Measurements from ENCODE around the gene COL6A1.

Gene COL6A1

GRCh38 chr21:46022551-46023525 is 41.3 kb downstream of the COL6A1 start:
- TF ChIP-seq FOXP2 (optimal IDR thresholded peaks at IDR 0.05; ENCODE audit: borderline replicate concordance, extremely low read depth, extremely low read length, insufficient read depth): no peak
- TF ChIP-seq POLR2AphosphoS5 (IDR thresholded peaks at IDR 0.05; ENCODE audit: low read depth, low read length): no peak
- TF ChIP-seq TAF1 (IDR thresholded peaks at IDR 0.05; ENCODE audit: borderline replicate concordance, insufficient read depth, low read length): no peak
- TF ChIP-seq REST (IDR thresholded peaks at IDR 0.05; ENCODE audit: insufficient read depth in 1 of 2, low read depth in 2 of 2, low read length in 2 of 2): no peak

- no peak for TF ChIP-seq REST (IDR thresholded peaks at IDR 0.05; ENCODE audit: insufficient read depth in 1 of 2, low read depth in 2 of 2, low read length in 2 of 2)
- no peak for TF ChIP-seq TAF1 (IDR thresholded peaks at IDR 0.05; ENCODE audit: borderline replicate concordance, insufficient read depth, low read length)
- no peak for TF ChIP-seq FOXP2 (optimal IDR thresholded peaks at IDR 0.05; ENCODE audit: borderline replicate concordance, extremely low read depth, extremely low read length, insufficient read depth)
- no peak for TF ChIP-seq SIN3A (IDR thresholded peaks at IDR 0.05; ENCODE audit: borderline replicate concordance, insufficient read depth, low read length)
Measured at GRCh38 chr21:46023555-46023954, 42.0 kb downstream of the COL6A1 start.

GRCh38 chr21:46024141-46024540 is 42.6 kb downstream of the COL6A1 start:
- TF ChIP-seq POLR2AphosphoS5 (IDR thresholded peaks at IDR 0.05; ENCODE audit: low read depth, low read length): no peak

GRCh38 chr21:46025113-46025770 is 43.7 kb downstream of the COL6A1 start:
- TF ChIP-seq SIN3A (IDR thresholded peaks at IDR 0.05; ENCODE audit: borderline replicate concordance, insufficient read depth, low read length) (no peak), REST (IDR thresholded peaks at IDR 0.05; ENCODE audit: insufficient read depth in 1 of 2, low read depth in 2 of 2, low read length in 2 of 2) (no peak), POLR2AphosphoS5 (IDR thresholded peaks at IDR 0.05; ENCODE audit: low read depth, low read length) (no peak), FOXP2 (optimal IDR thresholded peaks at IDR 0.05; ENCODE audit: borderline replicate concordance, extremely low read depth, extremely low read length, insufficient read depth) (no peak)

- TF ChIP-seq POLR2AphosphoS5 (IDR thresholded peaks at IDR 0.05; ENCODE audit: low read depth, low read length) (no peak), REST (IDR thresholded peaks at IDR 0.05; ENCODE audit: insufficient read depth in 1 of 2, low read depth in 2 of 2, low read length in 2 of 2) (no peak), SIN3A (IDR thresholded peaks at IDR 0.05; ENCODE audit: borderline replicate concordance, insufficient read depth, low read length) (no peak), FOXP2 (optimal IDR thresholded peaks at IDR 0.05; ENCODE audit: borderline replicate concordance, extremely low read depth, extremely low read length, insufficient read depth) (no peak), TAF1 (IDR thresholded peaks at IDR 0.05; ENCODE audit: borderline replicate concordance, insufficient read depth, low read length) (no peak)
Measured at GRCh38 chr21:46027851-46028493, 46.4 kb downstream of the COL6A1 start.

Measured in PFSK-1 (cell line).